ENCODE data around the gene EEA1.

- no peak for TF ChIP-seq CTCF (IDR thresholded peaks at IDR 0.05)
- no peak for TF ChIP-seq POLR2A (IDR thresholded peaks at IDR 0.05)
Measured at GRCh38 chr12:92914170-92914569, 14.9 kb downstream of the EEA1 start.
